ENCODE results near the gene C10orf62. TPM values are rescaled to one million over a fixed set of nuclear protein-coding genes. Genes with fewer than 3 reads are reported as not detected.
A peak's percentile ranks its signal among the peaks of the same experiment; 100 is the strongest.
"Not testable (repeated sequence)": the region's sequence is repeated elsewhere in the genome, so short reads cannot be mapped to it uniquely, and the experiment has no call there.

Gene C10orf62
- total RNA-seq, 4 donors from 2014 or later = 0.41 to 0.55 TPM; not detected in 2

DNA sequence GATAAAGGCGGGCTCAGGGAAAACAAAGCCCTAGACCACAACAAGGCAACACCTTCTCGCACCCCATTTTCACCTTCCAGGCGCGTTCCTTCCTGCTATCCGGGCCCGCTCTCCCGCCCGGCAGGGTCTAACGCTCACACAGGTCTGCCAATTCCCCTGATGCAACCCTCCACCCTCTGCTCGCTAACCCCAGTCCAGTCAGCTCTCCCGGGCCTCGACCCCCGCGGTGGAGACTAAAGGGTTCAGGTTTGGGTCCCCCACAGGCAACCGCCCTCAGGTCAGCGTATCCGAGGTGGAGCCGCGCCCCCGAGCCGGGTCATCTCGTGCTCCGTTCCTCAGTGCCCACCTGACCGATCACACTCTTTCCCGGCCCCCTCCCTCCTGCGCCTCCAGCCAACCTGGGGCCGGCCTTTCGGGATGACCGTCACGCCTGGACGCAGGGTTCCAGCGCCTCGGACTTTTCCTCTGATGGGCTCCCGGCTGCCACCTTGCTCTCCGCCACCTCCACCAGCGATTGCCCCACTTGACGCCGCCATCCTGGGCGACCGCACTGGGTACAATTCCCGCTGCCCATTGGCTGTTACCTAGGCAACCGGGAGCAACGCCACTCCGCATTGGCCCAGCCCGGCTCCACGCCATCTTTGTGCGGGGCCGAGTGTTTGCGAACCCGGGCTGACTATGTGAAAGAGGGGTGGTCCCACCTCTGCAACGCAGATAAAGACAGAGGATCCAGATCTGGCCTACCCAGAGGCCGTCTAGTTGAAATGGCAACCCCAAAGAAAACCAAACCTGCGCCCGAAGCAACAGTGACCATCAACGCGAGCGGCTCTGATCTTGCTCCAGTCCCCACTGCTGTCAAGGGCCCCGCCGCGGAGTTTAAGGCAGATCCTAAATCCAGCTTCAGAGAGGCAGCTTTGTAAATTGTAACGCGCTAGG, 43.7 kb downstream of the C10orf62 start, which contains the start of gene MORN4:
TSS of gene MORN4 (minus strand) at position 552 of the 936 bp plus-strand sequence. CDS start 13,847 bp downstream, outside the sequence.
- H3K27ac ChIP-seq = peak within 1 kb of the TSS; percentile 69 to 76 (median 74)
- in situ Hi-C loops (cut with MboI; ENCODE audit: low sequenced_read_pairs in 4 of 4) = no loop called here

DNA sequence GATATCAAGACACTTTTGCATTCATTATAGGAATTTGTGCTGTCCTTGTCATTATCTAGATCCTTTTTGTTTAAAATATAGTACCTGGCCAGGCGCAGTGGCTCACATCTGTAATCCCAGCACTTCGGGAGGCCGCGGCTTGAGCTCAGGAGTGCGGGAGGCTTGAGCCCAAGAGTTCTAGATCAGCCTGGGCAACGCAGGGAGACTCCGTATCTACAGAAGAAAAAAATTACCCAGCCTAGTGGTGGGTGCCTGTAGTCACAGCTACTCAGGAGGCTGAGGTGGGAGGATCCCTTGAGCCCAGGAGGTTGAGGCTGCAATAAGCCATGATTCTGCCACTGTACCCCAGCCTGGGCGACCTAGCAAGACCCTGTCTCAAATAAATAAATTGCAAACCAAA, 44.4 kb downstream of the C10orf62 start:
- no peak for DNase-seq
- intact Hi-C loops (cut with DNase I; ENCODE audit: low total_unique reads) = loop anchor here (10.0 kb wide), 1 partner anchor 209 kb away; the partner anchor contains the start of gene PGAM1
- ATAC-seq = peak in 1 of 2 donors; percentile 17

More for the DNA sequence above, 43.7 kb downstream of the C10orf62 start, which contains the start of gene MORN4:
- peaks cover 8% of the 10 kb centered on the region in 2 donors for H3K4me1 ChIP-seq
- H3K27me3 ChIP-seq = no peaks in the 10 kb centered on the region
- no peaks in the 10 kb centered on the region for H3K9me3 ChIP-seq
- DNase-seq (peak; percentile 92 to 93), ATAC-seq (peak; percentile 99)
- peak within 1 kb of the TSS; percentile 65 to 94 (median 84) for H3K4me3 ChIP-seq
- intact Hi-C loops (cut with DNase I; ENCODE audit: low total_unique reads) = loop anchor here (10.0 kb wide), 1 partner anchor 208 kb away; the partner anchor contains the start of gene PGAM1
- no peak for TF ChIP-seq POLR2A (IDR thresholded peaks at IDR 0.05)
- TF ChIP-seq, protein P1, sequence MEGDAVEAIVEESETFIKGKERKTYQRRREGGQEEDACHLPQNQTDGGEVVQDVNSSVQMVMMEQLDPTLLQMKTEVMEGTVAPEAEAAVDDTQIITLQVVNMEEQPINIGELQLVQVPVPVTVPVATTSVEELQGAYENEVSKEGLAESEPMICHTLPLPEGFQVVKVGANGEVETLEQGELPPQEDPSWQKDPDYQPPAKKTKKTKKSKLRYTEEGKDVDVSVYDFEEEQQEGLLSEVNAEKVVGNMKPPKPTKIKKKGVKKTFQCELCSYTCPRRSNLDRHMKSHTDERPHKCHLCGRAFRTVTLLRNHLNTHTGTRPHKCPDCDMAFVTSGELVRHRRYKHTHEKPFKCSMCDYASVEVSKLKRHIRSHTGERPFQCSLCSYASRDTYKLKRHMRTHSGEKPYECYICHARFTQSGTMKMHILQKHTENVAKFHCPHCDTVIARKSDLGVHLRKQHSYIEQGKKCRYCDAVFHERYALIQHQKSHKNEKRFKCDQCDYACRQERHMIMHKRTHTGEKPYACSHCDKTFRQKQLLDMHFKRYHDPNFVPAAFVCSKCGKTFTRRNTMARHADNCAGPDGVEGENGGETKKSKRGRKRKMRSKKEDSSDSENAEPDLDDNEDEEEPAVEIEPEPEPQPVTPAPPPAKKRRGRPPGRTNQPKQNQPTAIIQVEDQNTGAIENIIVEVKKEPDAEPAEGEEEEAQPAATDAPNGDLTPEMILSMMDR (IDR thresholded peaks at IDR 0.05 in 4 of 5, conservative IDR thresholded peaks at IDR 0.05 in 1 of 5) = no peak
- no peaks in the 10 kb centered on the region for H3K36me3 ChIP-seq

DNA sequence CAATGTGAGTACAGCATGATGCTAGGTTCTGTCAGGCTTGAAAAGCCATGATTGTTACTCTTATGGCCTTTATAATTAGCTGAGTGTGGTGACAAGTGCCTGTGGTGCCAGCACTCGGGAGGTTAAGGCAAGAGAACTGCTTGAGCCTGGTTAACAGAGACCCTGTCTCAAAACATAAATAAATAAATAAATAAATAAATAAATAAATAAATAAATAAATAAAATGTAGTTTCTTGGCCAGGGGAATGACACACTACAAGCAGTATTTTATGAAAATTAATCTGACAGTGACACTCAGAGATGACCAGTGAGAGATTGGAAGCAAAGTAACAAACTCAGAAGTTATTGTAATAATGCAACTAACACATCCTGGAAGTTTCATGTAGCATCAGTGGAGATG, 46.1 kb downstream of the C10orf62 start:
- Histone ChIP-seq H3K27ac (no peak overlapping the region), H3K4me3 (no peak overlapping the region), H3K27me3 (no peaks in the 10 kb centered on the region), H3K36me3 (no peaks in the 10 kb centered on the region), H3K4me1 (peaks cover 8% of the 10 kb centered on the region in 2 donors), H3K9me3 (no peaks in the 10 kb centered on the region)
- TF ChIP-seq POLR2A (IDR thresholded peaks at IDR 0.05) = no peak
- TF ChIP-seq, protein P1 (IDR thresholded peaks at IDR 0.05 in 4 of 5, conservative IDR thresholded peaks at IDR 0.05 in 1 of 5) = no peak
- in situ Hi-C loops (cut with MboI; ENCODE audit: low sequenced_read_pairs in 4 of 4) (no loop called here), intact Hi-C loops (cut with DNase I; ENCODE audit: low total_unique reads) (loop anchor here (10.0 kb wide), 1 partner anchor 211 kb away; the partner anchor contains the start of gene PGAM1)
- ATAC-seq = no peak
- DNase-seq = no peak

More for the DNA sequence above, 44.4 kb downstream of the C10orf62 start:
- TF ChIP-seq POLR2A (IDR thresholded peaks at IDR 0.05) = no peak
- TF ChIP-seq, protein P1 (IDR thresholded peaks at IDR 0.05 in 4 of 5, conservative IDR thresholded peaks at IDR 0.05 in 1 of 5) = peak in 2 of 5 experiments; percentile 18 to 21
- Histone ChIP-seq H3K4me1 (peaks cover 8% of the 10 kb centered on the region in 2 donors), H3K9me3 (no peaks in the 10 kb centered on the region), H3K27me3 (no peaks in the 10 kb centered on the region), H3K4me3 (peak overlapping the region; percentile 65 to 94 (median 84)), H3K27ac (peak overlapping the region; percentile 69 to 76 (median 74)), H3K36me3 (no peaks in the 10 kb centered on the region)
- in situ Hi-C loops (cut with MboI; ENCODE audit: low sequenced_read_pairs in 4 of 4) = no loop called here

DNA sequence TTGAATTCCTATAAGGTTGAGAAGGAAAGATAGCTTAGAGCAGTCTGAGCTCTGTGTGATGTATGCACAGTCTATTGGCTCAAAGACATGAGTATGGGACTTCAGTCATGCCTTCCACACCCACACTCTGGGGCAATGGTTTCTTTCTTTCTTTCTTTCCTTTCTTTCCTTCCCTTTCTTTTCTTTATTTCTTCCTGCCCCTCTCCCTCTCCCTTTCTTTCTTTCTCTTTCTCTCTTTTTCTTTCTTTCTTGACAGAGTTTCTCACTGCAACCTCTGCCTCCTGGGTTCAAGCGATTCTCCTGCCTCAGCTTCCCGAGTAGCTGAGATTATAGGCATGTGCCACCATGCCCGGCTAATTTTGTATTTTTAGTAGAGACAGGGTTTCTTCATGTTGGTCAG, 49.6 kb downstream of the C10orf62 start:
- DNase-seq; H3K27me3 ChIP-seq; in situ Hi-C loops (cut with MboI; ENCODE audit: low sequenced_read_pairs in 4 of 4); H3K9me3 ChIP-seq; H3K27ac ChIP-seq; H3K4me3 ChIP-seq; H3K36me3 ChIP-seq; ATAC-seq: not testable (repeated sequence)
- H3K4me1 ChIP-seq = peaks cover 16 to 20% of the 10 kb centered on the region in 2 donors
- intact Hi-C loops (cut with DNase I; ENCODE audit: low total_unique reads) = loop anchor here (10.0 kb wide), 1 partner anchor 214 kb away; the partner anchor contains the start of gene PGAM1
